ENCODE data around the gene CHST11.

DNA sequence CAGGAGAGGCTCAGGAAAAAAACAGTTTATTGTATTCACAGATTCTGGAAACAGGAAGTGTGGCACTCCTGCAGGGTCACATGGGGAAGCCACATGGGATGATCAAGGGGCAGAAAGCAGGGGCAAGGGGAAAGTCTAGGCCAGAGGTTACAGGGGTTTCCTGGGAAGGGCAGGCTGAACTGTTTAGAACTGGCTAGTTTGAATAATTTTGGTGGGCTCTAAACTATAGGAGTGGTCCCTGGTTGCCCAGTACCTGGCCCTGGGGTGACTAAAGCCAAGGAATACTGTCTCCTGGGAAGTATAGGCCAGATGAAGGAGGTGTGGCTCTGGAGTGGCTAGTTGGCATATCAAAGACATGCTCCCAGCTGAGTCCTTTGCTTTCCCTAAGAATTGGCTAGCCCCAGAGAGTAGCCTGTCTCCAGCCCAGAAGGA is 332.1 kb downstream of the CHST11 start:
- TF ChIP-seq, protein P1, sequence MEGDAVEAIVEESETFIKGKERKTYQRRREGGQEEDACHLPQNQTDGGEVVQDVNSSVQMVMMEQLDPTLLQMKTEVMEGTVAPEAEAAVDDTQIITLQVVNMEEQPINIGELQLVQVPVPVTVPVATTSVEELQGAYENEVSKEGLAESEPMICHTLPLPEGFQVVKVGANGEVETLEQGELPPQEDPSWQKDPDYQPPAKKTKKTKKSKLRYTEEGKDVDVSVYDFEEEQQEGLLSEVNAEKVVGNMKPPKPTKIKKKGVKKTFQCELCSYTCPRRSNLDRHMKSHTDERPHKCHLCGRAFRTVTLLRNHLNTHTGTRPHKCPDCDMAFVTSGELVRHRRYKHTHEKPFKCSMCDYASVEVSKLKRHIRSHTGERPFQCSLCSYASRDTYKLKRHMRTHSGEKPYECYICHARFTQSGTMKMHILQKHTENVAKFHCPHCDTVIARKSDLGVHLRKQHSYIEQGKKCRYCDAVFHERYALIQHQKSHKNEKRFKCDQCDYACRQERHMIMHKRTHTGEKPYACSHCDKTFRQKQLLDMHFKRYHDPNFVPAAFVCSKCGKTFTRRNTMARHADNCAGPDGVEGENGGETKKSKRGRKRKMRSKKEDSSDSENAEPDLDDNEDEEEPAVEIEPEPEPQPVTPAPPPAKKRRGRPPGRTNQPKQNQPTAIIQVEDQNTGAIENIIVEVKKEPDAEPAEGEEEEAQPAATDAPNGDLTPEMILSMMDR (IDR thresholded peaks at IDR 0.05), result no peak
- TF ChIP-seq POLR2A (IDR thresholded peaks at IDR 0.05), result no peak
